Measurements from ENCODE around the gene ORAI1. TPM values are rescaled to one million over a fixed set of nuclear protein-coding genes. Genes with fewer than 3 reads are reported as not detected.
A peak's percentile ranks its signal among the peaks of the same experiment; 100 is the strongest.
"Not testable (repeated sequence)": the region's sequence is repeated elsewhere in the genome, so short reads cannot be mapped to it uniquely, and the experiment has no call there.

The ORAI1 gene
- total RNA-seq, 1 donor from 2014 or later = 18.9 TPM

DNA sequence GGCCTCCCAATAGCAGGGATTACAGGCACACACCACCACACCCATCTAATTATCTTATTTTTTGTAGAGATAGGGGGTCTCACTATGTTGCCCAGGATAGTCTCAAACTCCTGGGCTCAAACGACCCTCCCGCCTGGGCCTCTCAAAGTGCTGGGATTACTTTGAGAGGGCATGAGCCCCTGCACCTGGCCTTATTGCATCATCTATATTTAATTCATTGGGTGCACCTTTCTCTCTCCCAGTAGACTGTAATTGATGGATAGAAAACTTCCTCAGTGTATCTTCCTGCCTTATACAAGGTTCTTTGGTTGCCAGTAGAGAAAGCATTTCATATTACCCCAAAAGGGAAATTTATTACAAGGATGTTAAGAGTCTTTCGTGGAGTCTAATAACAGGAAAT, 52.0 kb downstream of the ORAI1 start:
- TF ChIP-seq CTCF (IDR thresholded peaks at IDR 0.05; ENCODE audit: unreplicated experiment) = no peak
- Mint-ChIP-seq H3K36me3 (ENCODE audit: insufficient read depth) (no peaks in the 10 kb centered on the region), H3K4me3 (ENCODE audit: low read depth) (no peak overlapping the region), H3K27me3 (no peaks in the 10 kb centered on the region), H3K9me3 (ENCODE audit: low read depth) (no peaks in the 10 kb centered on the region), H3K27ac (no peak overlapping the region), H3K4me1 (ENCODE audit: low read depth) (peaks cover 9% of the 10 kb centered on the region)
- DNase-seq (ENCODE audit: low spot score, unreplicated experiment) = no peak

GRCh38 chr12:121678716-121679300, 52.5 kb downstream of the ORAI1 start:
- peaks cover 9% of the 10 kb centered on the region for H3K4me1 Mint-ChIP-seq (ENCODE audit: low read depth)

GRCh38 chr12:121679661-121680197, 53.4 kb downstream of the ORAI1 start:
- not testable (repeated sequence) for H3K4me1 Mint-ChIP-seq (ENCODE audit: low read depth); DNase-seq (ENCODE audit: low spot score, unreplicated experiment); H3K9me3 Mint-ChIP-seq (ENCODE audit: low read depth); H3K4me3 Mint-ChIP-seq (ENCODE audit: low read depth); H3K27ac Mint-ChIP-seq; H3K36me3 Mint-ChIP-seq (ENCODE audit: insufficient read depth); H3K27me3 Mint-ChIP-seq

More at GRCh38 chr12:121678716-121679300, 52.5 kb downstream of the ORAI1 start:
- Mint-ChIP-seq H3K36me3 (ENCODE audit: insufficient read depth) (no peaks in the 10 kb centered on the region), H3K4me3 (ENCODE audit: low read depth) (no peak overlapping the region), H3K27ac (peak overlapping the region; percentile 35), H3K9me3 (ENCODE audit: low read depth) (no peaks in the 10 kb centered on the region), H3K27me3 (no peaks in the 10 kb centered on the region)
- TF ChIP-seq CTCF (IDR thresholded peaks at IDR 0.05; ENCODE audit: unreplicated experiment) = no peak
- no peak for DNase-seq (ENCODE audit: low spot score, unreplicated experiment)

GRCh38 chr12:121688966-121689365, 62.6 kb downstream of the ORAI1 start:
- no peaks in the 10 kb centered on the region for H3K9me3 Mint-ChIP-seq (ENCODE audit: low read depth)
- no peak for TF ChIP-seq CTCF (IDR thresholded peaks at IDR 0.05; ENCODE audit: unreplicated experiment)

DNA sequence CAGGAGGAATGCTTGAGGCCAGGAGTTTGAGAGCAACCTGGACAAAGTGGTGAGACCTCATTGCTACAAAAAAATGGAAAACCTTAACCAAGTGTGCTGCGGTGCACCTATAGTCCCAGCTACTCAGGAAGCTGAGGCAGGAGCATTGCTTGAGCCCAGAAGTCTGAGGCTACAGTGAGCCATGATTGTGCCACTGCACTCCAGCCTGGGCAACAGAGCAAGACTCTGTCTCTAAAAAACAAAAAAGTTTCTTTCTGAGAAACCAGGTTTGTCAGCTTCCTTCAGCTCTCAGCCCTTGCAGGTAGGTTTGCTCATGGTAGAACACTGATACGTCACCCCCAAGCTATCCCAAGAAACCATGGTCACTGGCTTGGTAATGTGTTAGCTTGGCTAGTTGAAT, 63.1 kb downstream of the ORAI1 start:
- DNase-seq (ENCODE audit: low spot score, unreplicated experiment) = no peak
- TF ChIP-seq CTCF (IDR thresholded peaks at IDR 0.05; ENCODE audit: unreplicated experiment) = no peak
- Mint-ChIP-seq H3K27ac (no peak overlapping the region), H3K4me1 (ENCODE audit: low read depth) (peaks cover 2% of the 10 kb centered on the region), H3K36me3 (ENCODE audit: insufficient read depth) (no peaks in the 10 kb centered on the region), H3K4me3 (ENCODE audit: low read depth) (no peak overlapping the region), H3K27me3 (peaks cover 8% of the 10 kb centered on the region), H3K9me3 (ENCODE audit: low read depth) (no peaks in the 10 kb centered on the region)

More at GRCh38 chr12:121688966-121689365, 62.6 kb downstream of the ORAI1 start:
- peaks cover 2% of the 10 kb centered on the region for H3K4me1 Mint-ChIP-seq (ENCODE audit: low read depth)
- no peak for DNase-seq (ENCODE audit: low spot score, unreplicated experiment)
- peaks cover 8% of the 10 kb centered on the region for H3K27me3 Mint-ChIP-seq
- no peak overlapping the region for H3K4me3 Mint-ChIP-seq (ENCODE audit: low read depth)
- peak overlapping the region; percentile 16 for H3K27ac Mint-ChIP-seq
- no peaks in the 10 kb centered on the region for H3K36me3 Mint-ChIP-seq (ENCODE audit: insufficient read depth)

Other genes starting within 250 kb of the ORAI1 start
- gene RNF34, start 226.4 kb upstream of the ORAI1 start, total RNA-seq = 65.5 and 65.7 TPM in 2 replicates
- gene KDM2B, start 45.5 kb upstream of the ORAI1 start, total RNA-seq = 74.0 and 79.2 TPM in 2 replicates
- 1.1 and 1.5 TPM in 2 replicates for gene MORN3, start 43.1 kb downstream of the ORAI1 start, total RNA-seq
- gene TMEM120B, start 86.2 kb downstream of the ORAI1 start, total RNA-seq = 16.1 and 17.2 TPM in 2 replicates
- gene RHOF, start 167.2 kb downstream of the ORAI1 start, total RNA-seq = 36.0 and 37.5 TPM in 2 replicates
- gene SETD1B, start 177.5 kb downstream of the ORAI1 start, total RNA-seq = 27.2 and 28.6 TPM in 2 replicates
- not detected in 2 replicates for gene HPD, start 232.3 kb downstream of the ORAI1 start, total RNA-seq

Measured in progenitor cell of endocrine pancreas (in vitro differentiated cells).